ENCODE measurements around the gene OSM.

Gene OSM

GRCh38 chr22:30261134-30261533, 5.5 kb downstream of the OSM start:
- no peaks in the 10 kb centered on the region for H4K20me1 ChIP-seq (ENCODE audit: insufficient read depth, low read length)
- TF ChIP-seq EZH2 (IDR thresholded peaks at IDR 0.05; ENCODE audit: borderline replicate concordance, low read length) (no peak), CTCF (IDR thresholded peaks at IDR 0.05; ENCODE audit: low read length) (no peak)
- no peaks in the 10 kb centered on the region for H3K9me3 ChIP-seq (ENCODE audit: low read length)
- no peak overlapping the region for H3K9ac ChIP-seq (ENCODE audit: low read length)
- no peak overlapping the region for H3K4me2 ChIP-seq (ENCODE audit: low read length)
- H2AFZ ChIP-seq (ENCODE audit: low read length), result no peak overlapping the region
- no peaks in the 10 kb centered on the region for H3K79me2 ChIP-seq (ENCODE audit: insufficient read depth, low read length)
- H3F3A ChIP-seq (ENCODE audit: insufficient read depth, low read length), result no peaks in the 10 kb centered on the region
- no peak overlapping the region for H3K27ac ChIP-seq (ENCODE audit: low read depth, low read length, poor library complexity, severe bottlenecking)
- H3K36me3 ChIP-seq (ENCODE audit: insufficient read depth, low read length), result no peaks in the 10 kb centered on the region
- H3K27me3 ChIP-seq (ENCODE audit: insufficient read depth, low read length), result no peaks in the 10 kb centered on the region
- no peak overlapping the region for H3K4me3 ChIP-seq (ENCODE audit: low read depth, low read length, poor library complexity, severe bottlenecking)
- peaks cover 4% of the 10 kb centered on the region for H3K4me1 ChIP-seq (ENCODE audit: insufficient read depth, low read length, severe bottlenecking)
- H3K9me2 ChIP-seq (ENCODE audit: low read depth, low read length), result no peaks in the 10 kb centered on the region

- Histone ChIP-seq H3K9me2 (ENCODE audit: low read depth, low read length) (no peaks in the 10 kb centered on the region), H3K4me2 (ENCODE audit: low read length) (no peak overlapping the region), H3K9me3 (ENCODE audit: low read length) (no peaks in the 10 kb centered on the region), H3K79me2 (ENCODE audit: insufficient read depth, low read length) (no peaks in the 10 kb centered on the region), H4K20me1 (ENCODE audit: insufficient read depth, low read length) (no peaks in the 10 kb centered on the region), H3K27ac (ENCODE audit: low read depth, low read length, poor library complexity, severe bottlenecking) (no peak overlapping the region), H3K4me3 (ENCODE audit: low read depth, low read length, poor library complexity, severe bottlenecking) (no peak overlapping the region), H3F3A (ENCODE audit: insufficient read depth, low read length) (no peaks in the 10 kb centered on the region), H3K36me3 (ENCODE audit: insufficient read depth, low read length) (no peaks in the 10 kb centered on the region), H2AFZ (ENCODE audit: low read length) (no peak overlapping the region), H3K27me3 (ENCODE audit: insufficient read depth, low read length) (no peaks in the 10 kb centered on the region), H3K4me1 (ENCODE audit: insufficient read depth, low read length, severe bottlenecking) (no peaks in the 10 kb centered on the region), H3K9ac (ENCODE audit: low read length) (no peak overlapping the region)
- TF ChIP-seq CTCF (IDR thresholded peaks at IDR 0.05; ENCODE audit: low read length) (no peak), EZH2 (IDR thresholded peaks at IDR 0.05; ENCODE audit: borderline replicate concordance, low read length) (no peak)
These were observed 6.0 kb downstream of the OSM start for GRCh38 chr22:30260682-30261081.

GRCh38 chr22:30260276-30260675, 6.4 kb downstream of the OSM start:
- no peaks in the 10 kb centered on the region for H3K27me3 ChIP-seq (ENCODE audit: insufficient read depth, low read length)
- no peaks in the 10 kb centered on the region for H3K79me2 ChIP-seq (ENCODE audit: insufficient read depth, low read length)
- no peaks in the 10 kb centered on the region for H4K20me1 ChIP-seq (ENCODE audit: insufficient read depth, low read length)
- no peak overlapping the region for H3K9ac ChIP-seq (ENCODE audit: low read length)
- no peaks in the 10 kb centered on the region for H3K4me1 ChIP-seq (ENCODE audit: insufficient read depth, low read length, severe bottlenecking)
- no peak overlapping the region for H3K4me3 ChIP-seq (ENCODE audit: low read depth, low read length, poor library complexity, severe bottlenecking)
- no peaks in the 10 kb centered on the region for H3K9me2 ChIP-seq (ENCODE audit: low read depth, low read length)
- no peaks in the 10 kb centered on the region for H3K9me3 ChIP-seq (ENCODE audit: low read length)
- H3K36me3 ChIP-seq (ENCODE audit: insufficient read depth, low read length), result no peaks in the 10 kb centered on the region
- no peak overlapping the region for H3K27ac ChIP-seq (ENCODE audit: low read depth, low read length, poor library complexity, severe bottlenecking)
- TF ChIP-seq EZH2 (IDR thresholded peaks at IDR 0.05; ENCODE audit: borderline replicate concordance, low read length) (no peak), CTCF (IDR thresholded peaks at IDR 0.05; ENCODE audit: low read length) (no peak)
- H2AFZ ChIP-seq (ENCODE audit: low read length), result no peak overlapping the region
- H3K4me2 ChIP-seq (ENCODE audit: low read length), result no peak overlapping the region
- H3F3A ChIP-seq (ENCODE audit: insufficient read depth, low read length), result no peaks in the 10 kb centered on the region
